GM19099 (cell line): Measurements from ENCODE around the gene TUSC2.
A peak's percentile ranks its signal among the peaks of the same experiment; 100 is the strongest.

Experiments
- POLR2A ChIP-seq: IDR thresholded peaks from 3 replicates; pipeline ENCODE4 v1.6.1; 2011; ENCODE audit warnings: low read depth; ENCODE audit not compliant: insufficient read length; ENCODE audit errors: extremely low read depth

The TUSC2 gene

GRCh38 chr3:50342813-50343633, 15.0 kb upstream of the TUSC2 start:
- TF ChIP-seq POLR2A = no peak

GRCh38 chr3:50341996-50342650, 14.1 kb upstream of the TUSC2 start:
- no peak for TF ChIP-seq POLR2A

- TF ChIP-seq POLR2A = no peak
Measured at GRCh38 chr3:50341537-50341936, 13.5 kb upstream of the TUSC2 start.

GRCh38 chr3:50340448-50341329, 12.7 kb upstream of the TUSC2 start, which contains the start of gene RASSF1:
Gene RASSF1 (minus strand): TSS chr3:50340836. CDS start chr3:50340805, 31 bp downstream.
- TF ChIP-seq POLR2A = peak; percentile 65

GRCh38 chr3:50340147-50340447, 12.1 kb upstream of the TUSC2 start:
- no peak for TF ChIP-seq POLR2A

- TF ChIP-seq POLR2A = no peak
Measured at GRCh38 chr3:50339485-50340146, 11.6 kb upstream of the TUSC2 start.

- TF ChIP-seq POLR2A = no peak
Measured at GRCh38 chr3:50338965-50339364, 10.9 kb upstream of the TUSC2 start.

GRCh38 chr3:50337175-50337861, 9.3 kb upstream of the TUSC2 start:
- TF ChIP-seq POLR2A = peak; percentile 82

- no peak for TF ChIP-seq POLR2A
Measured at GRCh38 chr3:50336452-50337174, 8.6 kb upstream of the TUSC2 start.

GRCh38 chr3:50334339-50335075, 6.5 kb upstream of the TUSC2 start:
- TF ChIP-seq POLR2A = no peak

GRCh38 chr3:50333744-50334328, 5.8 kb upstream of the TUSC2 start:
- no peak for TF ChIP-seq POLR2A

- no peak for TF ChIP-seq POLR2A
Measured at GRCh38 chr3:50331364-50331907, 3.4 kb upstream of the TUSC2 start.
